B cell (primary cell): ENCODE data around the gene S100A16. TPM values are rescaled to one million over a fixed set of nuclear protein-coding genes. Genes with fewer than 3 reads are reported as not detected.

Source experiments
- ATAC-seq: fragments of 200-7000 bp; cut with Tn5 transposase; one replicate; pipeline ENCODE4 v1.10.0; 2021; ENCODE audit warnings: low read depth, mild to moderate bottlenecking, moderate number of reproducible peaks, moderate library complexity
- CTCF ChIA-PET: fragments of 350-600 bp; sonication (Branson Sonifier 250); formaldehyde crosslinking; loops from one replicate; lab custom pipeline; 2021; ENCODE audit warnings: antibody characterized with exemption, inconsistent platforms; lab: Charles Lee
- POLR2A ChIA-PET: fragments of 350-600 bp; sonication (Branson Sonifier 250); formaldehyde crosslinking; loops from one replicate; lab custom pipeline; 2021; ENCODE audit warnings: antibody characterized with exemption; lab: Charles Lee
- DNase-seq: peaks from one replicate; pipeline ENCODE4 v3.0.0; 2013
- H2AFZ ChIP-seq: 2 replicates; pipeline ENCODE4 v1.6.1; 2012; ENCODE audit warnings: mild to moderate bottlenecking, low read depth, low read length; ENCODE audit not compliant: insufficient read depth, poor library complexity, severe bottlenecking
- H3K27ac ChIP-seq, 2 donors: 1 replicate in 1 of 2; 2 replicates in 1 of 2; pipeline ENCODE4 v1.5.1; 2012 to 2013; ENCODE audit warnings: low read length in 2 of 2, mild to moderate bottlenecking in 2 of 2, moderate library complexity in 1 of 2
- H3K27me3 ChIP-seq, 4 experiments: fragments of 200-600 bp in 1 of 4; sonication (generic) in 1 of 4; replicated peaks in 1 of 4; 1 replicate in 2 of 4; 2 replicates in 2 of 4; pipeline versions ENCODE4 v1.6.1 to v1.7.0; 2013 to 2016; ENCODE audit warnings: low read length in 3 of 4, mild to moderate bottlenecking in 2 of 4, mixed read lengths in 1 of 4, moderate library complexity in 1 of 4; ENCODE audit not compliant: insufficient read depth in 4 of 4, control insufficient read depth in 3 of 4; ENCODE audit errors: control extremely low read depth in 1 of 4
- H3K36me3 ChIP-seq, 2 experiments: replicated peaks in 1 of 2; 1 replicate in 1 of 2; 2 replicates in 1 of 2; pipeline versions ENCODE4 v1.6.1 to v1.7.1; 2013; ENCODE audit warnings: low read length in 1 of 2; ENCODE audit not compliant: insufficient read depth in 2 of 2, control insufficient read depth in 1 of 2; ENCODE audit errors: control extremely low read depth in 1 of 2, extremely low read depth in 1 of 2
- H3K4me1 ChIP-seq, 2 donors: fragments of 200-600 bp in 1 of 2; sonication (generic) in 1 of 2; 1 replicate in 1 of 2; 2 replicates in 1 of 2; pipeline versions ENCODE4 v1.5.1 to v1.6.1; 2013 to 2017; ENCODE audit warnings: low read length in 2 of 2; ENCODE audit not compliant: control insufficient read depth in 2 of 2, insufficient read depth in 2 of 2
- H3K4me2 ChIP-seq: replicated peaks from 2 replicates; pipeline ENCODE3; 2012; ENCODE audit warnings: mild to moderate bottlenecking, low read depth, low read length; ENCODE audit not compliant: poor library complexity, severe bottlenecking
- H3K4me3 ChIP-seq, 5 experiments: fragments of 200-600 bp in 1 of 5; sonication (generic) in 1 of 5; 1 replicate in 3 of 5; 2 replicates in 2 of 5; pipeline versions ENCODE4 v1.5.1 to v1.7.0; 2011 to 2016; ENCODE audit warnings: low read length in 4 of 5, mild to moderate bottlenecking in 4 of 5, low read depth in 2 of 5, control low read depth in 1 of 5, moderate library complexity in 1 of 5; ENCODE audit not compliant: insufficient read depth in 1 of 5; ENCODE audit errors: control extremely low read depth in 1 of 5, extremely low read depth in 1 of 5
- H3K79me2 ChIP-seq: fragments of 200-600 bp; sonication (generic); one replicate; pipeline ENCODE4 v1.6.0; 2016; ENCODE audit warnings: low read length; ENCODE audit not compliant: control insufficient read depth, insufficient read depth
- H3K9ac ChIP-seq: fragments of 200-600 bp; sonication (generic); 2 replicates; pipeline ENCODE4 v1.6.1; 2017; ENCODE audit warnings: mild to moderate bottlenecking, low read length, moderate library complexity
- H3K9me3 ChIP-seq, 3 donors: one replicate each; pipeline versions ENCODE4 v1.6.1 to v1.7.1; 2013; ENCODE audit warnings: low read length in 2 of 3; ENCODE audit not compliant: control insufficient read depth in 2 of 3, insufficient read depth in 1 of 3; ENCODE audit errors: control extremely low read depth in 1 of 3
- H4K20me1 ChIP-seq: 2 replicates; pipeline ENCODE4 v1.6.0; 2012; ENCODE audit warnings: mild to moderate bottlenecking, low read length; ENCODE audit not compliant: insufficient read depth, control insufficient read depth, poor library complexity, severe bottlenecking
- H3K27ac Mint-ChIP-seq: one replicate; pipeline ENCODE4 v1.8.0; 2021; ENCODE audit warnings: mixed read lengths
- H3K27me3 Mint-ChIP-seq: one replicate; pipeline ENCODE4 v1.8.0; 2021; ENCODE audit warnings: mixed read lengths
- H3K4me1 Mint-ChIP-seq: one replicate; pipeline ENCODE4 v1.8.0; 2021; ENCODE audit warnings: mixed read lengths
- H3K4me3 Mint-ChIP-seq: one replicate; pipeline ENCODE4 v1.8.0; 2021; ENCODE audit warnings: mixed read lengths
- H3K9me3 Mint-ChIP-seq: one replicate; pipeline ENCODE4 v1.8.0; 2022; ENCODE audit warnings: mixed read lengths; ENCODE audit not compliant: insufficient read depth
- CTCF ChIP-seq: fragments of 200-600 bp; IDR thresholded peaks from one replicate; pipeline ENCODE4 v1.8.0; 2022; ENCODE audit warnings: antibody characterized with exemption, mild to moderate bottlenecking
- EZH2 ChIP-seq: IDR thresholded peaks from 2 replicates; pipeline ENCODE4 v1.6.1; 2012; ENCODE audit warnings: borderline replicate concordance, low read depth, mild to moderate bottlenecking, moderate library complexity, low read length; ENCODE audit not compliant: insufficient read depth, poor library complexity, severe bottlenecking
- WGBS: methylation state at CpG from one replicate; pipeline ENCODE4 v1.1.5; 2013; ENCODE audit warnings: missing lambda C conversion rate; ENCODE audit not compliant: insufficient coverage; 5-methylcytosine and 5-hydroxymethylcytosine counted together
- intact Hi-C: fragments of 100-400 bp; cut with micrococcal nuclease; formaldehyde crosslinking; loops from one replicate; pipeline ENCODE4 v1.10.0; 2022
- polyA plus RNA-seq: library from polyadenylated mRNA; depleted of rRNA; stranded (reverse); fragments of >200 nt; gene quantifications from 2 replicates; pipeline ENCODE4 v1.2.3, GENCODE V29; 2012
- total RNA-seq, 2 donors: library from RNA; stranded (reverse); fragments of 120-200 nt in 1 of 2; gene quantifications; 1 replicate in 1 of 2; 2 replicates in 1 of 2; pipeline versions ENCODE4 v1.2.3 to v1.2.4, GENCODE V29; 2013 to 2022

The S100A16 gene
- total and polyA plus RNA-seq, 2 donors (not counting 1 experiment from before 2014, with no cell fraction given): not detected

DNA sequence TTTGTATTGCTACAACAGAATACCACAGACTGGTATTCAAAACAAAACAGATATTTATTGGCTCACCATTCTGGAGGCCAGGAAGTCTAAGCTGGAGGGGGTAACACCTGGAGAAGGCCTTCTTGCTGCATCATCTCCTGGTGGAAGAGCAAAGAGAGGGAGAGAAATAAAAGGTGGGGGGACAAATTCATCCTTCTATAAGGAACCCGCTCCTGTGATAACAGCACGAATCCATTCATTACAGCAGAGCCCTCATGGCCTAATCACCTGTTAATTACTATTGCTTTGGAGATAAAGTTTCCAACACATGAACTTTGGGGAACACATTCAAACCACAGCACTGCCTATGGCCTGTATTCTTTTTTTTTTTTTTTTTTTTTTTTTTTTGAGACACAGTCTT, 52.7 kb downstream of the S100A16 start:
- H3K27me3 Mint-ChIP-seq: no peaks in the 10 kb centered on the region
- no peak for DNase-seq
- H3K27ac ChIP-seq: no peak overlapping the region
- no peak overlapping the region for H3K4me3 ChIP-seq
- intact Hi-C loops: no loop called here
- H3K9ac ChIP-seq: no peak overlapping the region
- no peak overlapping the region for H2AFZ ChIP-seq
- POLR2A ChIA-PET: no interaction called here
- H3K27me3 ChIP-seq: no peaks in the 10 kb centered on the region
- ATAC-seq: no peak
- WGBS: no CpG with 5 or more reads among the region's 2 CpGs
- no peaks in the 10 kb centered on the region for H3K9me3 Mint-ChIP-seq
- no peaks in the 10 kb centered on the region for H3K79me2 ChIP-seq
- CTCF ChIA-PET: interaction anchor here (1.1 to 2.3 kb wide), 4 partner anchors 8 to 27 kb away, joined by 3 to 8 read pairs (median 4); partner anchors contain the start of gene S100A6
- H3K4me1 ChIP-seq: peaks cover 0 to under 1% of the 10 kb centered on the region in 2 donors
- H3K27ac Mint-ChIP-seq: no peak overlapping the region
- H3K4me2 ChIP-seq: no peak overlapping the region
- peaks cover 1% of the 10 kb centered on the region for H3K4me1 Mint-ChIP-seq
- no peak overlapping the region for H3K4me3 Mint-ChIP-seq
- no peaks in the 10 kb centered on the region for H4K20me1 ChIP-seq
- H3K36me3 ChIP-seq: no peaks in the 10 kb centered on the region
- TF ChIP-seq EZH2 (no peak), CTCF (no peak)
- H3K9me3 ChIP-seq: no peaks in the 10 kb centered on the region

- no peaks in the 10 kb centered on the region for H4K20me1 ChIP-seq
- no peaks in the 10 kb centered on the region for H3K27me3 ChIP-seq
- no peaks in the 10 kb centered on the region for H3K4me1 Mint-ChIP-seq
- DNase-seq: no peak
- intact Hi-C loops: no loop called here
- H3K9me3 ChIP-seq: no peaks in the 10 kb centered on the region
- ChIA-PET POLR2A (no interaction called here), CTCF (interaction anchor here (1.5 to 1.8 kb wide), 4 partner anchors 10 to 47 kb away, joined by 4 to 12 read pairs (median 6); no protein-coding TSS in a partner anchor)
- no peaks in the 10 kb centered on the region for H3K79me2 ChIP-seq
- H3K4me2 ChIP-seq: no peak overlapping the region
- H2AFZ ChIP-seq: no peak overlapping the region
- no peaks in the 10 kb centered on the region for H3K4me1 ChIP-seq
- 100% methylated on average over 1 of the region's 3 CpGs for WGBS
- no peak overlapping the region for H3K4me3 ChIP-seq
- no peak overlapping the region for H3K27ac Mint-ChIP-seq
- H3K36me3 ChIP-seq: no peaks in the 10 kb centered on the region
- TF ChIP-seq EZH2: no peak
- no peak for TF ChIP-seq CTCF
- no peaks in the 10 kb centered on the region for H3K9me3 Mint-ChIP-seq
- no peak overlapping the region for H3K27ac ChIP-seq
- H3K9ac ChIP-seq: no peak overlapping the region
- H3K4me3 Mint-ChIP-seq: no peak overlapping the region
- H3K27me3 Mint-ChIP-seq: peaks cover 7% of the 10 kb centered on the region
- no peak for ATAC-seq
Measured at GRCh38 chr1:153557877-153558276, 55.1 kb downstream of the S100A16 start.

Other genes with a start within 250 kb of the S100A16 start
- gene S100A12, start 237.5 kb downstream of the S100A16 start, total RNA-seq: not detected in 2 replicates
- 1.4 and 3.4 TPM in 2 replicates for gene S100A12, start 237.5 kb downstream of the S100A16 start, polyA plus RNA-seq
- 1.9 and 3.3 TPM in 2 replicates for gene S100A8, start 222.1 kb downstream of the S100A16 start, total RNA-seq
- 8.9 and 16.7 TPM in 2 replicates for gene S100A8, start 222.1 kb downstream of the S100A16 start, polyA plus RNA-seq
- not detected in 2 replicates for gene S100A7A, start 196.6 kb downstream of the S100A16 start, total RNA-seq
- not detected in 2 replicates for gene S100A7A, start 196.6 kb downstream of the S100A16 start, polyA plus RNA-seq
- not detected in 2 replicates for gene S100A7, start 152.5 kb downstream of the S100A16 start, total RNA-seq
- not detected in 2 replicates for gene S100A7, start 152.5 kb downstream of the S100A16 start, polyA plus RNA-seq
- 93.6 and 110 TPM in 2 replicates for gene S100A6, start 77.1 kb downstream of the S100A16 start, total RNA-seq
- gene S100A6, start 77.1 kb downstream of the S100A16 start, polyA plus RNA-seq: 61.1 and 213 TPM in 2 replicates
- not detected in 2 replicates for gene S100A5, start 72.2 kb downstream of the S100A16 start, total RNA-seq
- 0.64 TPM in 1 of 2 replicates, not detected in the other for gene S100A5, start 72.2 kb downstream of the S100A16 start, polyA plus RNA-seq
- gene S100A4, start 67.3 kb downstream of the S100A16 start, total RNA-seq: 58.0 and 62.7 TPM in 2 replicates
- gene S100A4, start 67.3 kb downstream of the S100A16 start, polyA plus RNA-seq: 121 and 150 TPM in 2 replicates
- not detected in 2 replicates for gene S100A3, start 63.9 kb downstream of the S100A16 start, total RNA-seq
- 0.17 TPM in 1 of 2 replicates, not detected in the other for gene S100A3, start 63.9 kb downstream of the S100A16 start, polyA plus RNA-seq
- gene S100A2, start 47.3 kb downstream of the S100A16 start, total RNA-seq: not detected in 2 replicates
- 0.19 TPM in 1 of 2 replicates, not detected in the other for gene S100A2, start 47.3 kb downstream of the S100A16 start, polyA plus RNA-seq
- not detected in 2 replicates for gene S100A14, start 3.2 kb upstream of the S100A16 start, total RNA-seq
- gene S100A14, start 3.2 kb upstream of the S100A16 start, polyA plus RNA-seq: 0.17 TPM in 1 of 2 replicates, not detected in the other
- 5.7 and 9.8 TPM in 2 replicates for gene S100A13, start 14.4 kb upstream of the S100A16 start, total RNA-seq
- 17.8 and 19.8 TPM in 2 replicates for gene S100A13, start 14.4 kb upstream of the S100A16 start, polyA plus RNA-seq
- not detected in 2 replicates for gene S100A1, start 15.3 kb upstream of the S100A16 start, total RNA-seq
- not detected in 2 replicates for gene S100A1, start 15.3 kb upstream of the S100A16 start, polyA plus RNA-seq
- 156 TPM in 2 replicates for gene CHTOP, start 20.9 kb upstream of the S100A16 start, total RNA-seq
- 87.0 and 140 TPM in 2 replicates for gene CHTOP, start 20.9 kb upstream of the S100A16 start, polyA plus RNA-seq
- 37.6 and 39.4 TPM in 2 replicates for gene SNAPIN, start 45.6 kb upstream of the S100A16 start, total RNA-seq
- 17.2 and 22.7 TPM in 2 replicates for gene SNAPIN, start 45.6 kb upstream of the S100A16 start, polyA plus RNA-seq
- gene ILF2, start 57.9 kb upstream of the S100A16 start, total RNA-seq: 86.5 and 89.8 TPM in 2 replicates
- 94.0 and 155 TPM in 2 replicates for gene ILF2, start 57.9 kb upstream of the S100A16 start, polyA plus RNA-seq
- gene NPR1, start 65.6 kb upstream of the S100A16 start, total RNA-seq: 0.19 and 0.37 TPM in 2 replicates
- not detected in 2 replicates for gene NPR1, start 65.6 kb upstream of the S100A16 start, polyA plus RNA-seq
- gene INTS3, start 114.9 kb upstream of the S100A16 start, total RNA-seq: 69.1 and 69.3 TPM in 2 replicates
- 71.5 and 84.1 TPM in 2 replicates for gene INTS3, start 114.9 kb upstream of the S100A16 start, polyA plus RNA-seq
- 15.6 and 16.2 TPM in 2 replicates for gene SLC27A3, start 162.3 kb upstream of the S100A16 start, total RNA-seq
- 8.9 and 19.4 TPM in 2 replicates for gene SLC27A3, start 162.3 kb upstream of the S100A16 start, polyA plus RNA-seq